ENCODE measurements around the gene ZNF668.

Gene ZNF668

DNA sequence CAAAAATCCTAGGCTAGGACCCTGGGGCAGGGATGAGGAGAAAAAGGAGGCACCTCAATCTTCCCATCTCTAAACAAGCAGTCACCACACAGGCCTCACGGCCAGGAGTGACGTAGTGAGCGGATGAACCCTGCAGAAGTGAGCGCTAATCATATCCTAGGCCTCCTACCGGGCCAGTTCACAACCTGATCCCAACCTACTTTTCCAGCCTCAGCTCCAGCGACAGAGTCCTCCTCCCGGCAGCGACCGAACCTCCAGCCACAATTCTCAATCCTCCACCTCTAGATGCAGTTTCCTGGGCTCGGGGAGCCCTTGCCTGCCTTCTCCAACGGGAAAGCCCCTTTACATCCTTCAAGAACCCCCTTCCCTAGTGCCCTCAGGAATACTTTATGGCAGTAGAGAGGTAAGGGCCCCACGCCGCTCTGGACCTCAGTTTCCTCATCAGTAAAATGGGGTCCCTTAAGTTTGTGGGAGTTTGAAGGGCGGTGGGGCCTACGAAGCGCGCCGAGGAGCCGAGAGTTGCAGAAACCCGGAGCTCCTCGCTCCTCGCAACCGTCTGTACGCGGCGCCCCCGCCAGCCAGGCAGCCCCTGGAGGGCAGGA is 1.4 kb downstream of the ZNF668 start:
- Histone ChIP-seq H3K27me3 (ENCODE audit: insufficient read depth, poor library complexity, severe bottlenecking) (no peaks in the 10 kb centered on the region), H3K4me3 (replicated peaks; ENCODE audit: insufficient read depth, low read length) (peak overlapping the region; percentile 94), H3K27ac (replicated peaks) (peak overlapping the region; percentile 88)
- DNase-seq (ENCODE audit: low read depth in 1 of 2, low spot score in 1 of 2), result peak; percentile 63 to 68
- TF ChIP-seq GABPA (IDR thresholded peaks at IDR 0.05; ENCODE audit: low read depth) (no peak), POLR2AphosphoS5 (IDR thresholded peaks at IDR 0.05; ENCODE audit: low read depth) (no peak), SPI1 (IDR thresholded peaks at IDR 0.05; ENCODE audit: borderline replicate concordance, low read depth) (no peak)
- TF ChIP-seq, protein P1, sequence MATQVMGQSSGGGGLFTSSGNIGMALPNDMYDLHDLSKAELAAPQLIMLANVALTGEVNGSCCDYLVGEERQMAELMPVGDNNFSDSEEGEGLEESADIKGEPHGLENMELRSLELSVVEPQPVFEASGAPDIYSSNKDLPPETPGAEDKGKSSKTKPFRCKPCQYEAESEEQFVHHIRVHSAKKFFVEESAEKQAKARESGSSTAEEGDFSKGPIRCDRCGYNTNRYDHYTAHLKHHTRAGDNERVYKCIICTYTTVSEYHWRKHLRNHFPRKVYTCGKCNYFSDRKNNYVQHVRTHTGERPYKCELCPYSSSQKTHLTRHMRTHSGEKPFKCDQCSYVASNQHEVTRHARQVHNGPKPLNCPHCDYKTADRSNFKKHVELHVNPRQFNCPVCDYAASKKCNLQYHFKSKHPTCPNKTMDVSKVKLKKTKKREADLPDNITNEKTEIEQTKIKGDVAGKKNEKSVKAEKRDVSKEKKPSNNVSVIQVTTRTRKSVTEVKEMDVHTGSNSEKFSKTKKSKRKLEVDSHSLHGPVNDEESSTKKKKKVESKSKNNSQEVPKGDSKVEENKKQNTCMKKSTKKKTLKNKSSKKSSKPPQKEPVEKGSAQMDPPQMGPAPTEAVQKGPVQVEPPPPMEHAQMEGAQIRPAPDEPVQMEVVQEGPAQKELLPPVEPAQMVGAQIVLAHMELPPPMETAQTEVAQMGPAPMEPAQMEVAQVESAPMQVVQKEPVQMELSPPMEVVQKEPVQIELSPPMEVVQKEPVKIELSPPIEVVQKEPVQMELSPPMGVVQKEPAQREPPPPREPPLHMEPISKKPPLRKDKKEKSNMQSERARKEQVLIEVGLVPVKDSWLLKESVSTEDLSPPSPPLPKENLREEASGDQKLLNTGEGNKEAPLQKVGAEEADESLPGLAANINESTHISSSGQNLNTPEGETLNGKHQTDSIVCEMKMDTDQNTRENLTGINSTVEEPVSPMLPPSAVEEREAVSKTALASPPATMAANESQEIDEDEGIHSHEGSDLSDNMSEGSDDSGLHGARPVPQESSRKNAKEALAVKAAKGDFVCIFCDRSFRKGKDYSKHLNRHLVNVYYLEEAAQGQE (IDR thresholded peaks at IDR 0.05; ENCODE audit: insufficient replicate concordance, low read depth), result no peak
- TF ChIP-seq, protein P2, sequence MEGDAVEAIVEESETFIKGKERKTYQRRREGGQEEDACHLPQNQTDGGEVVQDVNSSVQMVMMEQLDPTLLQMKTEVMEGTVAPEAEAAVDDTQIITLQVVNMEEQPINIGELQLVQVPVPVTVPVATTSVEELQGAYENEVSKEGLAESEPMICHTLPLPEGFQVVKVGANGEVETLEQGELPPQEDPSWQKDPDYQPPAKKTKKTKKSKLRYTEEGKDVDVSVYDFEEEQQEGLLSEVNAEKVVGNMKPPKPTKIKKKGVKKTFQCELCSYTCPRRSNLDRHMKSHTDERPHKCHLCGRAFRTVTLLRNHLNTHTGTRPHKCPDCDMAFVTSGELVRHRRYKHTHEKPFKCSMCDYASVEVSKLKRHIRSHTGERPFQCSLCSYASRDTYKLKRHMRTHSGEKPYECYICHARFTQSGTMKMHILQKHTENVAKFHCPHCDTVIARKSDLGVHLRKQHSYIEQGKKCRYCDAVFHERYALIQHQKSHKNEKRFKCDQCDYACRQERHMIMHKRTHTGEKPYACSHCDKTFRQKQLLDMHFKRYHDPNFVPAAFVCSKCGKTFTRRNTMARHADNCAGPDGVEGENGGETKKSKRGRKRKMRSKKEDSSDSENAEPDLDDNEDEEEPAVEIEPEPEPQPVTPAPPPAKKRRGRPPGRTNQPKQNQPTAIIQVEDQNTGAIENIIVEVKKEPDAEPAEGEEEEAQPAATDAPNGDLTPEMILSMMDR (IDR thresholded peaks at IDR 0.05; ENCODE audit: insufficient read depth, low read length), result no peak

DNA sequence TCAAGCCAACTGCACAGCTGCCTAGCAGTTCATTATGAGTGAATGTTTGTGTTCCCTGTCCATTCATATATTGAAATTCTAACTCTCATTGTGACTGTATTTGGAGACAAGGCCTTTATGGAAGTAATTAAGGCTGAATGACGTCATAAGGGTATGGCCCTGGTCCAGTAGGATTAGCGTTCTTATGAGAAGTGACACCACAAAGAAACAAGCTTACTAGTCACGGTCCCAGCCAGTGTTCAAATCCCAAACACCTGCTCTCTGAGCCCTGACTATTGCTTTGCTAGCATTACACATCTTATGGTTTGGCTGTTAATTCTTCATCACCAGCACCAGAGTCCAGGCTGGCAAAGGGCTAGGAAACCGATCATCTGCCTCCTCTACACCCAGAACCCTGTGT is 2.2 kb downstream of the ZNF668 start:
- Histone ChIP-seq H3K27me3 (ENCODE audit: insufficient read depth, poor library complexity, severe bottlenecking) (no peaks in the 10 kb centered on the region), H3K4me3 (replicated peaks; ENCODE audit: insufficient read depth, low read length) (peak overlapping the region; percentile 94), H3K27ac (replicated peaks) (peak overlapping the region; percentile 88)
- TF ChIP-seq, protein P2 (IDR thresholded peaks at IDR 0.05; ENCODE audit: insufficient read depth, low read length), result no peak
- TF ChIP-seq, protein P1 (IDR thresholded peaks at IDR 0.05; ENCODE audit: insufficient replicate concordance, low read depth), result no peak
- TF ChIP-seq POLR2AphosphoS5 (IDR thresholded peaks at IDR 0.05; ENCODE audit: low read depth) (no peak), SPI1 (IDR thresholded peaks at IDR 0.05; ENCODE audit: borderline replicate concordance, low read depth) (no peak), GABPA (IDR thresholded peaks at IDR 0.05; ENCODE audit: low read depth) (no peak)
- no peak for DNase-seq (ENCODE audit: low read depth in 1 of 2, low spot score in 1 of 2)

DNA sequence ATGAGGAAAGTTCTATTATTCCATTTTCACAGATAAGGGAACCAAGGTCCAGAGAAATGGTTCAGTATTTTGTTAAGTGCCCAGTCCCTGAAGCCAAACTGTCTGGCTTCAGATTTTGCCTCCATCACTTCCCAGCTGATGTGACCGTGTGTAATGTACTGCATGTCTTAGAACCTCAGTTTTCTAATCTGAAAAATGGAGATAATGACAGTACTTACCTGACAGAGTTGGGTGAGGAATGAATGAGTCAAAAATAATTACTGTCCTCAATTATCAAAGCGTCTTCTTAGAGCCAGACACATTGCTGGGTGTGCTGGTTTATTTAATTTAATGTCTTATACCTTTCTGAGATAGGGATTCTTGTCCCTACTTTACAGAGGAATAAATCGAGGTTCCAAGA is 6.7 kb downstream of the ZNF668 start:
- TF ChIP-seq SPI1 (IDR thresholded peaks at IDR 0.05; ENCODE audit: borderline replicate concordance, low read depth), result no peak
- no peak for DNase-seq (ENCODE audit: low read depth in 1 of 2, low spot score in 1 of 2)
- Histone ChIP-seq H3K27me3 (ENCODE audit: insufficient read depth, poor library complexity, severe bottlenecking) (no peaks in the 10 kb centered on the region), H3K27ac (replicated peaks) (no peak overlapping the region), H3K4me3 (replicated peaks; ENCODE audit: insufficient read depth, low read length) (no peak overlapping the region)

DNA sequence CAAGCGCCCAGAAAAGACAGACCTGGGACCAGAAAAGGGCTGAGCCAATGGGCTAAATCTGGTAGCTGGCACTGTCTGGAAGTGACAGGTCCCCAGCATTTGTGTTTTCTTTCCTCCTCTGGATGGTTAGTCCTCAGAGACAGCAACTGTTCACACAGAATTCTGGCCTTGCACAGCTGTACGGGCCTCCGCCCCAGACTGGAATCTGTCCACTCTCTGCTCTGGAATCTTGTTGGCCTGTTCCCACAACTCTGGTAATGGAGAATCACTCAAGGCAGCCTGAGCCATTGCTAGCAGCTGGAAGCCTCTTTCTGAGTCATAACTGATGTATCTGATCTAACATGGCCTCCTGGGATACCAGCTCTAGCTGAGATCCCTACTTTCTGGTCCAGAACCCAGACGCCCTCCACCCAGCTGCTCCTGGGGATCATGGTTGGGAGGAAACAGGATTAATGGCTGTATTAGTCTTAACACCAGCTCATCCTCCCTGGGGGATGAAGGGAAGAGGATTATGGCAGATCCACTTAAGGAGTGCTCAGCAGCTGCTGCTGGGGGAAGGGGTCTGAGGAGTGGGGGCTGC is 9.1 kb downstream of the ZNF668 start:
- Histone ChIP-seq H3K27me3 (ENCODE audit: insufficient read depth, poor library complexity, severe bottlenecking) (no peaks in the 10 kb centered on the region), H3K27ac (replicated peaks) (peak overlapping the region; percentile 70), H3K4me3 (replicated peaks; ENCODE audit: insufficient read depth, low read length) (no peak overlapping the region)
- no peak for DNase-seq (ENCODE audit: low read depth in 1 of 2, low spot score in 1 of 2)
- TF ChIP-seq SPI1 (IDR thresholded peaks at IDR 0.05; ENCODE audit: borderline replicate concordance, low read depth), result no peak
- TF ChIP-seq POLR2AphosphoS5 (IDR thresholded peaks at IDR 0.05; ENCODE audit: low read depth), result no peak
- TF ChIP-seq, protein P2 (IDR thresholded peaks at IDR 0.05; ENCODE audit: insufficient read depth, low read length), result no peak
- TF ChIP-seq, protein P1 (IDR thresholded peaks at IDR 0.05; ENCODE audit: insufficient replicate concordance, low read depth), result no peak
- no peak for TF ChIP-seq GABPA (IDR thresholded peaks at IDR 0.05; ENCODE audit: low read depth)

All from HL-60 (cell line).